HL-60 (cell line): Measurements from ENCODE around the gene LRRC37A3.
"Not testable (repeated sequence)": the region's sequence is repeated elsewhere in the genome, so short reads cannot be mapped to it uniquely, and the experiment has no call there.

Experiments used
- CTCF ChIP-seq: IDR thresholded peaks from one replicate; pipeline ENCODE4 v1.5.1; 2011; ENCODE audit warnings: low read length, control low read depth, inconsistent platforms; ENCODE audit not compliant: insufficient read depth
- GABPA ChIP-seq: IDR thresholded peaks from 2 replicates; pipeline ENCODE4 v1.6.1; 2012; ENCODE audit warnings: low read depth
- POLR2AphosphoS5 ChIP-seq: IDR thresholded peaks from 2 replicates; pipeline ENCODE4 v1.6.1; 2012; ENCODE audit warnings: low read depth
- SPI1 ChIP-seq: IDR thresholded peaks from 2 replicates; pipeline ENCODE4 v1.6.1; 2012; ENCODE audit warnings: low read depth, mild to moderate bottlenecking, borderline replicate concordance
- TF ChIP-seq, protein P1 (sequence below): IDR thresholded peaks from 2 replicates; pipeline ENCODE4 v1.6.1; 2012; ENCODE audit warnings: low read depth; ENCODE audit not compliant: insufficient replicate concordance

GRCh38 chr17:64829824-64830630, 89.3 kb downstream of the LRRC37A3 start:
- TF ChIP-seq POLR2AphosphoS5, CTCF, SPI1, GABPA: not testable (repeated sequence)
- TF ChIP-seq, protein P1, sequence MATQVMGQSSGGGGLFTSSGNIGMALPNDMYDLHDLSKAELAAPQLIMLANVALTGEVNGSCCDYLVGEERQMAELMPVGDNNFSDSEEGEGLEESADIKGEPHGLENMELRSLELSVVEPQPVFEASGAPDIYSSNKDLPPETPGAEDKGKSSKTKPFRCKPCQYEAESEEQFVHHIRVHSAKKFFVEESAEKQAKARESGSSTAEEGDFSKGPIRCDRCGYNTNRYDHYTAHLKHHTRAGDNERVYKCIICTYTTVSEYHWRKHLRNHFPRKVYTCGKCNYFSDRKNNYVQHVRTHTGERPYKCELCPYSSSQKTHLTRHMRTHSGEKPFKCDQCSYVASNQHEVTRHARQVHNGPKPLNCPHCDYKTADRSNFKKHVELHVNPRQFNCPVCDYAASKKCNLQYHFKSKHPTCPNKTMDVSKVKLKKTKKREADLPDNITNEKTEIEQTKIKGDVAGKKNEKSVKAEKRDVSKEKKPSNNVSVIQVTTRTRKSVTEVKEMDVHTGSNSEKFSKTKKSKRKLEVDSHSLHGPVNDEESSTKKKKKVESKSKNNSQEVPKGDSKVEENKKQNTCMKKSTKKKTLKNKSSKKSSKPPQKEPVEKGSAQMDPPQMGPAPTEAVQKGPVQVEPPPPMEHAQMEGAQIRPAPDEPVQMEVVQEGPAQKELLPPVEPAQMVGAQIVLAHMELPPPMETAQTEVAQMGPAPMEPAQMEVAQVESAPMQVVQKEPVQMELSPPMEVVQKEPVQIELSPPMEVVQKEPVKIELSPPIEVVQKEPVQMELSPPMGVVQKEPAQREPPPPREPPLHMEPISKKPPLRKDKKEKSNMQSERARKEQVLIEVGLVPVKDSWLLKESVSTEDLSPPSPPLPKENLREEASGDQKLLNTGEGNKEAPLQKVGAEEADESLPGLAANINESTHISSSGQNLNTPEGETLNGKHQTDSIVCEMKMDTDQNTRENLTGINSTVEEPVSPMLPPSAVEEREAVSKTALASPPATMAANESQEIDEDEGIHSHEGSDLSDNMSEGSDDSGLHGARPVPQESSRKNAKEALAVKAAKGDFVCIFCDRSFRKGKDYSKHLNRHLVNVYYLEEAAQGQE: not testable (repeated sequence)
